RCC 7860 (cell line): Measurements from ENCODE around the gene IP6K3.

Experiments used
- DNase-seq: peaks from one replicate; pipeline ENCODE4 v3.0.0-alpha.2; 2015; ENCODE audit warnings: low spot score
- FAIRE-seq: peaks from 2 replicates; lab custom pipeline; 2012; peaks lifted over from hg19 to GRCh38; lab: Jason Lieb, UNC

The IP6K3 gene

DNA sequence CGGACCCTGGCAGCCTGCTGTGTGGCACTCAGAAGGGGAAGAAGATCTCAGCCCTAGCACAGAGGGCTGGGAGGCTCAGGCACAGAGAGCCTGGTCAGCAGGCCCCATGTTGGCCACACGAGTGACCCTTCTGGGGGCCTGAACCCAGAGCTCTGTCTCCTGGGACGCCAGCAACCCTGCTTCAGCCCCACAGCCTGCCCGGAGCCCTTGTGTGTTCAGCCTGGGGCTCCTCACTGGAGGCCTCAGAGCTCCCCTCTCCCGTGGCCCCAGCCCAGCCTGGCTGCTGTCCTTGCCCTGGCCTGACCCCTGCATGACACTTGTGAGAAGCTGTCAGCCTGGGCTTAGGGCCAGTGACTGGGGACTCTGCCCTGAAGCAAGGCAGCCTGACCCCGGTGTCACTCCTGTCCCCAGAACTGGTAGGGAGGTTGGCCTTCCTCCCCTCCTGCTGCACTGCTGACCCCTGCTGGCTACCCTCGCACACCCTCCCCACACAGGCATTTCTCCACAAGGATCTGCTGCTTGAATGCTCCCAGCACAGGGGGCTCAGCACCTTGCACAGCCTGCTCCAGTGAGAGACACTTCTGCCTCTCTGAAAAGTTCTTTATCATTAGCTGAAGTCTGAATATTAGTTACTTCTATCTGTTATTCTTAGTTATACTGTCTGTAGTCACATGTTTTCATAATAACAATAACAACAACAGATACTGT lies 15.4 kb upstream of the IP6K3 start:
- no peak for FAIRE-seq
- peak; percentile 28 for DNase-seq

GRCh38 chr6:33761581-33761921 lies 14.8 kb upstream of the IP6K3 start:
- FAIRE-seq (no peak), DNase-seq (no peak)

GRCh38 chr6:33759887-33760629 lies 13.4 kb upstream of the IP6K3 start:
- no peak for DNase-seq
- FAIRE-seq: no peak

- no peak for FAIRE-seq
- DNase-seq: no peak
These were observed 12.1 kb upstream of the IP6K3 start for GRCh38 chr6:33758815-33759216.

DNA sequence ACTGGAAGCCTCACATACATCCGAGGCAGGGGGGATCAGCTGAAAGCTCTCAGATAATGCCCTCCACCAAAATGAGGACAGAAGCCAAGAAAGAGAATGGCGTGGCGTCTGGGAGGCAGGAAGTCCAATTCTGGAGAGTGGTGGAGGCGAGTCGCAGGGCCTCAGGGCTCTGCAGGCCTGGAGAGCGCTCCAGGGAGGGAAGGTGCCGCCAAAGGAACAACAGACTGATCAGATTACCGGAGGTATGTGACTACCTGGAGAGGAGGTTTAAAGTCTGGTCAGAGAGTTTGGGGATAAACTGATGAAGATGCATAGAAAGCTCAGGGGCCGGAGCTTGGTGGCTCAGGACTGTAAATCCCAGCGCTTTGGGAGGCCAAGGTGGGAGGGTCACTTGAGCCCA lies 11.2 kb upstream of the IP6K3 start:
- FAIRE-seq (no peak), DNase-seq (no peak)

GRCh38 chr6:33757113-33757512 lies 10.4 kb upstream of the IP6K3 start:
- DNase-seq: no peak
- FAIRE-seq: no peak

DNA sequence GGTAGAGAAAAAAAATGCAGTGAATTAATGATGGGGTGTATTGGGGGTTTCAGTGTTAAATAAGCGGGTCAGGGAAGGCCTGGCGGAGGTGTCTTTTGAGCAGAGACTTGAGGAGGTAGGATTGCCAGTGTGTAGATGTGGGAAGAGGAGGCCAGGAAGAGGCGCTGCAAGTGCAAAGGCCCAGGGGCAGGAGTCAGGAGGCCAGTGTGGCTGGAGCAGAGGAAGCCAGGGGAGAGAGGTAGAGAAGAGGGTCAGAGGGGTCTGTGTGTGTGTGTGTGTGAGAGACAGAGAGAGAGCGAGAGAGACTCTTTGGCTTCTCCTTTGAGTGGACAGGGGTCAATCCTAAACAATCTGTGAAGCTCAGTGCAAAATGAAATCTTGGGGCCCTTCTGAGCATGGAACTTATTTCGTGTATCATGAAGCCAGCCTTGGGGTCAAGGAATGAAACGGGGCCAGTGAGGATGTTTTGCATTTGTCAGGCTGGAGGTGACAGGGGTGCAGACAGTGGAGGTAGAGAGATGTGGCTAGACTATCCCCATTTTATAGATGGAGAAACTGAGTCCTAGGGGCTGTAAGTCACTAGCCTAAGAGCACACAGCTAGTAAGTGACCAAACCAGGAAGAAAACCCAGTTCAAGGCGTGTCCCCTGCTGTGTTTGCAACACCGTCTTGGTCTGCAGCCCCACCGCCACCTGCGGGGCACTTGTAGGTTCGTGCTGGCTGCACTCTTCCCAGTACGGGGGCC lies 9.7 kb upstream of the IP6K3 start:
- no peak for FAIRE-seq
- DNase-seq: no peak

GRCh38 chr6:33755070-33755869 lies 8.6 kb upstream of the IP6K3 start:
- FAIRE-seq: peak; percentile 53
- DNase-seq: peak; percentile 46

DNA sequence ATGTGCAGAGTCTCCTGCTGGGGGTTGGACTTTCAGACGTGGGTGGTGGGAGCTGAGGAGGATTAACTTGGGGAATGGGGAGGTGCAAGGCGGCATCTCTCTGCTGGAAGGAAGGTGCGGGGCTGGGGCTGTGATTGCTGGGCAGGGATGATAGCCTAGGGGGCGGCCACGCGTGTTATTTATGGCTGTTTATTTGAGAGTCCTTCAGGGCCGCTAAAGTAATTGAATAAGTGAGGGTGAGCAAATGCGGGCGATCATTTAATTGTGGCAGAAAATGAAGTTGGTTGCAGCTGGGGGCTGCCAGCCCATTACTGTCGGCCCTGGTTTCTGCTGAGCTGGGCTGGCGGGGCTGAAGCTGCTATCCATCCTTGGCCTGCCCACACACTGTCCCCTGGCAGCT lies 7.5 kb upstream of the IP6K3 start:
- DNase-seq (no peak), FAIRE-seq (no peak)

DNA sequence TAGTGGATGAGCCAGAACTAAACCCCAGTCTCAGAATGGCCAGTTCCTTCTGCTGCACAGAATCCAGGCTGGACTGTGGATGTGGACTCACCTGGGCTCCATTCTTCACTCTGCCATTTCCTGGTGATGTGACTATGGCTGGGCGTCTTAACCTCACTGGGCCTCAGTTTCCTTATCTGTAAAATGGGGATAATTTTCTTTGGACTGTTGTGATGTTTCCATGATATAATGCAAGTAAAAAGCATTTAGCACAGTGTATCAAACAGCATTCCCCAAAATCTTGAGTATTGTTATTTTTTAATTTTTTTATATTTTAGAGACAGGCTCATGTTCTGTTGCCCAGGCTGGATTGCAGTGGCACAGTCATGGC lies 5.9 kb upstream of the IP6K3 start:
- FAIRE-seq (no peak), DNase-seq (no peak)

- DNase-seq (no peak), FAIRE-seq (no peak)
These were observed 5.3 kb upstream of the IP6K3 start for GRCh38 chr6:33751771-33752645.

- FAIRE-seq: no peak
- no peak for DNase-seq
These were observed 3.7 kb upstream of the IP6K3 start for GRCh38 chr6:33750244-33750991.

DNA sequence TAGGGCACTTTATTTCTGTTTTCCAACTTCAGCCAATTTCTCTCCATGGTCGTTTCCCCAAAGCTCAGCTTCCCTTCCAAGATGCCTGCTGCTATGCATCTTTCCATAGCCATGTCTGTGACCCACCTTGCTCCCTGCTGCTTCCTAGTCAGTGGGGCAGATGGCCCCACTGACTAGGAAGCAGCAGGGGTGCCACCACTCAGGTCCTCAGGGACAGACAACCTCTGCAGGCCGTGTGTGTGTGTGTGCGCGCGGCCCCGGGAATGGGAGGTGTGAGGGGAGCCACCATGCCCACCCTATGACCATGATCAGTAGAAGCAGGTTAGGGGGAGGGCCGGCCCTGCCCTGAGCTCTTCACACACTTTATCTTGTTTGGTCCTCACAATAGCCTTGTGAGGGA lies 2.7 kb upstream of the IP6K3 start:
- FAIRE-seq (no peak), DNase-seq (no peak)

DNA sequence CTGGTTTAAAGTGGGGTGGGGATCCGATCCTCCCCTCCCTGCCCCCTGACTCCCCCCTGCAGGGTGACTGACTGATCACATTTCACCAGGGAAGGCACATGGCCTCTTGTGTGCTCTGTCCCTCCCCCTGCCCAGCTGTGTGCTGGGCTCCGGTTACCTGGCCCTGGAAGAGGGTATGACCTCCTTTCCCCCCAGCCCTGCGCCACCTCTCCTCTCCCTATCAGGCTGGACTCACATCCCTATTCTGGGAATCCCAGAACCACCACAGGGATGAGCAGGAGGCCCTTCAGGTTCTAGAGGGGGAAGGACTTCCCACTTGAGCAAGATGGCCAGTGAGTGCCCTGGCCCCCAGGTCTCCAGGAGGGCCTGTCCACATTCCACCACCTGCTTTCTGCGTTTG lies 2.1 kb upstream of the IP6K3 start:
- FAIRE-seq (no peak), DNase-seq (no peak)

GRCh38 chr6:33747823-33748222 lies 1.1 kb upstream of the IP6K3 start:
- DNase-seq (no peak), FAIRE-seq (no peak)

DNA sequence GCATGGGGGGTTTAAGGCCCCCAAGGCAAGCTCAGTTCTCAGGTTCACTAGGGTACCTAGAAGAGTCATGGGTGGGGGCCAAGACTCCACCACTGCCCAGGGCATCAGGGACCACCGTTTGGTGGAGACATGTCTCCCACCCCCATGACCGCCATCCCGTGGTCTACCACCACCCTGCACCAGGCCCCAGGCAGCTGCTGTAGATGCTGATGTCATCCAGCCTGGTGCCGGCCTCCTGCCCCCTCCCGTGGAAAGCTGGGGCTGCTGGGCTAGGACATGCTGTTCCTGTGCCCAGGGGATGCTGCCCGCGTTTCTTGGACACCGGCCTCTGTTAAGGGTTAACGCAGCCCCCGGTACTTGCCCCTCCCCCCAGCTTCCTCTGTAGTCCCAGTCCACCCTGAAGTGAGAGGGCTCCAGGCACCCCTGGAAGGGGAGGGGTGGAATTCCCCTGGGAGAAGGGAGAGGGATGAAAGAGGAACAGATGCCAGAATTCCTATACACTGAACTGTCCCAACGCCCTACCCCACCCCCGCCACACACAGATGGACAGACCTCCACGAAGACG lies 587 bp downstream of the IP6K3 start:
- DNase-seq: no peak
- FAIRE-seq: no peak

- DNase-seq: peak; percentile 18
- FAIRE-seq: no peak
These were observed 1.2 kb downstream of the IP6K3 start for GRCh38 chr6:33745548-33745947.

DNA sequence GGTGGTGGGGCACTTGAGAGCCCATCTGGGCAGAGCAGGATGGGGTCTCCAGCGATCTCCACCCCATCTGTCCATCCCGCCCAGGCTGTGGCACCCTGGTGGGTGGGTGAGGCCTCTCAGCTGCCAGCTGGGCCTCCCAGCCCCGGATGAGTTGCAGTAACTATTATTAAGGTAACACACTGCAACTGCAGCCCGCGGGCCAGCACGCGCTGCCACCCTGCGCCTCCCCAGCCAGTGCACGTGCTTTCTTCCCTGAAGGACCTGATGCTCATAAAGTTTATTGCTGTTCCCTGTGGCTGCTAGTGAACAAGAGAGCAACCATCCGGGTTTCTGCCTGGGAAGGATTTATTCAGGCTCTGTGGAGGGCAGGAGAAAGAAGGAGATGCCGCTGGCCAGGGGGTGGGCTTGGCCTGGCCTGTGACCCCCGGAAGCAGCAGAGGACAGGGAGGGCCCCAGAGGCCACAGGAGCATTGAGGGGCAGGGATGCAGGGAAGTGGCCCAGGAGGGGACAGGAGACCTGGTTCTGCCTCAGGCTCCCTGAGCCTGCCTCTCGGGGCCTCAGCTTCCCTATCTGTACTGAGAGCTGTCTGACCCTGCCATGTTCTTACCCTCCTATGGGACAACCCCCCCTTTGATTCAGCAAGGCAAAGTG lies 1.7 kb downstream of the IP6K3 start:
- DNase-seq (no peak), FAIRE-seq (no peak)
